H1 (cell line): ENCODE results near the gene RGL1. TPM values are rescaled to one million over a fixed set of nuclear protein-coding genes. Genes with fewer than 3 reads are reported as not detected.

ENCODE experiments used
- CTCF ChIA-PET: fragments of 300-600 bp; sonication (Branson Sonifier 250); formaldehyde crosslinking; loops from one replicate; lab custom pipeline; 2021; ENCODE audit not compliant: partially characterized antibody; lab: Charles Lee
- POLR2A ChIA-PET: fragments of 300-600 bp; sonication (Branson Sonifier 250); formaldehyde crosslinking; loops from one replicate; lab custom pipeline; 2021; ENCODE audit warnings: inconsistent platforms; ENCODE audit not compliant: partially characterized antibody; lab: Charles Lee
- DNase-seq, 2 experiments: peaks; one replicate each; pipeline versions ENCODE4 v3.0.0 to v3.0.0-alpha.2; 2010 to 2022; ENCODE audit warnings: low spot score in 2 of 2, low read depth in 1 of 2, mixed read lengths in 1 of 2
- FAIRE-seq: peaks from 2 replicates; lab custom pipeline; 2011; peaks lifted over from hg19 to GRCh38; lab: Jason Lieb, UNC
- H2AFZ ChIP-seq: 2 replicates; pipeline ENCODE4 v1.8.1; 2012; ENCODE audit warnings: low read length, inconsistent platforms
- H2AK5ac ChIP-seq: 2 replicates; pipeline ENCODE4 v1.6.1; 2013; ENCODE audit warnings: low read depth, low read length
- H2BK120ac ChIP-seq: replicated peaks from 2 replicates; pipeline ENCODE3; 2013; ENCODE audit warnings: low read depth, low read length, inconsistent platforms
- H2BK12ac ChIP-seq: 2 replicates; pipeline ENCODE4 v1.6.1; 2013; ENCODE audit warnings: low read depth, low read length
- H2BK15ac ChIP-seq: 2 replicates; pipeline ENCODE4 v1.6.1; 2013; ENCODE audit warnings: low read length
- H2BK20ac ChIP-seq: 2 replicates; pipeline ENCODE4 v1.6.1; 2013; ENCODE audit warnings: low read length
- H2BK5ac ChIP-seq: 2 replicates; pipeline ENCODE4 v1.6.1; 2013; ENCODE audit warnings: low read depth, low read length
- H3K14ac ChIP-seq: 2 replicates; pipeline ENCODE4 v1.6.1; 2013; ENCODE audit warnings: inconsistent platforms; ENCODE audit not compliant: insufficient read length
- H3K18ac ChIP-seq: 2 replicates; pipeline ENCODE4 v1.6.1; 2013; ENCODE audit warnings: low read length; ENCODE audit errors: extremely low read depth
- H3K23ac ChIP-seq: 2 replicates; pipeline ENCODE4 v1.6.1; 2013; ENCODE audit warnings: inconsistent platforms; ENCODE audit not compliant: insufficient read length
- H3K23me2 ChIP-seq: 2 replicates; pipeline ENCODE4 v1.6.1; 2013; ENCODE audit warnings: low read depth, low read length
- H3K27ac ChIP-seq: 2 replicates; pipeline ENCODE4 v1.6.1; 2011; ENCODE audit warnings: low read depth, low read length, inconsistent platforms
- H3K27me3 ChIP-seq, 4 experiments: replicated peaks in 1 of 4; 1 replicate in 1 of 4; 2 replicates in 3 of 4; pipeline versions ENCODE4 v1.6.1 to v1.8.1; 2011 to 2013; ENCODE audit warnings: low read length in 3 of 4, mild to moderate bottlenecking in 3 of 4, inconsistent platforms in 2 of 4, mixed read lengths in 2 of 4, moderate library complexity in 1 of 4; ENCODE audit not compliant: control insufficient read depth in 3 of 4, insufficient read depth in 3 of 4; ENCODE audit errors: extremely low read depth in 1 of 4
- H3K36me3 ChIP-seq, 4 experiments: 2 replicates each; pipeline versions ENCODE4 v1.6.1 to v1.8.1; 2011 to 2013; ENCODE audit warnings: mild to moderate bottlenecking in 4 of 4, low read length in 3 of 4, moderate library complexity in 2 of 4, control low read depth in 1 of 4, inconsistent platforms in 1 of 4; ENCODE audit not compliant: insufficient read depth in 4 of 4, control insufficient read depth in 2 of 4
- H3K4ac ChIP-seq: replicated peaks from 2 replicates; pipeline ENCODE3; 2013; ENCODE audit warnings: low read length, low read depth, mixed read lengths, inconsistent platforms; ENCODE audit not compliant: insufficient read length
- H3K4me1 ChIP-seq, 4 experiments: replicated peaks in 1 of 4; 1 replicate in 1 of 4; 2 replicates in 3 of 4; pipeline versions ENCODE4 v1.6.1 to v1.8.1; 2011 to 2013; ENCODE audit warnings: low read length in 3 of 4, inconsistent platforms in 2 of 4, mixed read lengths in 1 of 4; ENCODE audit not compliant: insufficient read depth in 4 of 4, control insufficient read depth in 3 of 4
- H3K4me2 ChIP-seq, 2 experiments: 2 replicates each; pipeline versions ENCODE4 v1.6.1 to v1.8.1; 2011 to 2013; ENCODE audit warnings: low read depth in 2 of 2, low read length in 2 of 2, control low read depth in 1 of 2, inconsistent platforms in 1 of 2, mild to moderate bottlenecking in 1 of 2; ENCODE audit not compliant: insufficient read depth in 1 of 2
- H3K4me3 ChIP-seq, 4 experiments: fragments of 200-600, 300-600 bp in 1 of 4; sonication (generic), shearing (Covaris generic), sonication (Bioruptor Twin) in 1 of 4; 2 replicates each; pipeline versions ENCODE4 v1.5.1 to v1.8.1; 2011 to 2016; ENCODE audit warnings: low read length in 4 of 4, low read depth in 3 of 4, control low read depth in 2 of 4, inconsistent platforms in 2 of 4, mild to moderate bottlenecking in 2 of 4, mixed read lengths in 1 of 4, moderate library complexity in 1 of 4; ENCODE audit not compliant: insufficient read depth in 2 of 4; ENCODE audit errors: extremely low read depth in 1 of 4
- H3K56ac ChIP-seq: replicated peaks from 2 replicates; pipeline ENCODE3; 2013; ENCODE audit warnings: low read depth, mild to moderate bottlenecking, mixed read lengths, low read length, inconsistent platforms; ENCODE audit not compliant: insufficient read length
- H3K79me1 ChIP-seq: 2 replicates; pipeline ENCODE4 v1.6.1; 2013; ENCODE audit warnings: low read depth, low read length, control low read depth
- H3K79me2 ChIP-seq, 2 experiments: 2 replicates each; pipeline versions ENCODE4 v1.6.1 to v1.8.1; 2012 to 2013; ENCODE audit warnings: low read length in 2 of 2, mild to moderate bottlenecking in 2 of 2, inconsistent platforms in 1 of 2; ENCODE audit not compliant: insufficient read depth in 2 of 2, control insufficient read depth in 1 of 2
- H3K9ac ChIP-seq, 4 experiments: replicated peaks in 1 of 4; 1 replicate in 1 of 4; 2 replicates in 3 of 4; pipeline versions ENCODE4 v1.6.1 to v1.8.1; 2011 to 2013; ENCODE audit warnings: low read depth in 3 of 4, low read length in 3 of 4, control low read depth in 2 of 4, mild to moderate bottlenecking in 2 of 4, moderate library complexity in 2 of 4, inconsistent platforms in 1 of 4; ENCODE audit errors: extremely low read depth in 1 of 4
- H3K9me3 ChIP-seq, 2 experiments: 2 replicates each; pipeline versions ENCODE4 v1.6.1 to v1.8.1; 2012 to 2013; ENCODE audit warnings: mild to moderate bottlenecking in 2 of 2, moderate library complexity in 2 of 2, control low read depth in 1 of 2, inconsistent platforms in 1 of 2, low read depth in 1 of 2, low read length in 1 of 2, mixed read lengths in 1 of 2; ENCODE audit not compliant: insufficient read depth in 2 of 2
- H4K20me1 ChIP-seq, 2 experiments: replicated peaks in 1 of 2; 2 replicates each; pipeline versions ENCODE3 to v1.8.1; 2011 to 2013; ENCODE audit warnings: inconsistent platforms in 2 of 2, low read length in 2 of 2, mild to moderate bottlenecking in 1 of 2; ENCODE audit not compliant: insufficient read depth in 2 of 2, control insufficient read depth in 1 of 2
- H4K5ac ChIP-seq: 2 replicates; pipeline ENCODE4 v1.6.1; 2013; ENCODE audit warnings: low read length, low read depth, mixed read lengths, inconsistent platforms; ENCODE audit not compliant: insufficient read length
- H4K8ac ChIP-seq: 2 replicates; pipeline ENCODE4 v1.8.0; 2013; ENCODE audit warnings: mild to moderate bottlenecking, moderate library complexity, low read length, inconsistent platforms; ENCODE audit not compliant: insufficient read depth; ENCODE audit errors: extremely low read depth
- H4K91ac ChIP-seq: replicated peaks from 2 replicates; pipeline ENCODE3; 2013; ENCODE audit warnings: low read length, mixed read lengths, inconsistent platforms; ENCODE audit not compliant: insufficient read length
- BCL11A ChIP-seq, 2 experiments: IDR thresholded peaks; one replicate each; pipeline ENCODE4 v1.6.1; 2011; ENCODE audit warnings: low read depth in 2 of 2, low read length in 2 of 2, mild to moderate bottlenecking in 2 of 2
- EZH2 ChIP-seq: fragments of 200-600 bp; sonication (generic); IDR thresholded peaks from 2 replicates; pipeline ENCODE4 v1.7.1; 2012; ENCODE audit warnings: low read depth, mild to moderate bottlenecking, moderate library complexity, low read length, inconsistent platforms; ENCODE audit not compliant: severe bottlenecking
- MAX ChIP-seq: IDR thresholded peaks from 2 replicates; pipeline ENCODE4 v1.6.1; 2012; ENCODE audit warnings: inconsistent platforms
- RXRA ChIP-seq: IDR thresholded peaks from 2 replicates; pipeline ENCODE4 v1.6.1; 2011; ENCODE audit warnings: low read depth, mild to moderate bottlenecking, low read length, moderate library complexity; ENCODE audit not compliant: insufficient read depth
- TCF12 ChIP-seq: IDR thresholded peaks from 2 replicates; pipeline ENCODE4 v1.6.1; 2011; ENCODE audit warnings: low read depth, mild to moderate bottlenecking, low read length
- WGBS, 2 experiments: shearing (Covaris generic) in 1 of 2; methylation state at CpG; one replicate each; pipeline versions ENCODE4 v1.1.6 to v1.1.7; 2013 to 2015; ENCODE audit warnings: low lambda C conversion rate in 2 of 2, mixed read lengths in 2 of 2, inconsistent platforms in 1 of 2, low coverage in 1 of 2, missing lambda C conversion rate in 1 of 2; ENCODE audit not compliant: insufficient replicate concordance in 2 of 2, insufficient coverage in 1 of 2, insufficient read length in 1 of 2; ENCODE audit errors: extremely low coverage in 1 of 2, missing lambda C conversion rate in 1 of 2; 5-methylcytosine and 5-hydroxymethylcytosine counted together
- polyA plus RNA-seq, 7 experiments: library from polyadenylated mRNA; depleted of rRNA in 3 of 7; stranded (reverse) in 5 of 7; unstranded in 2 of 7; fragments of >200 nt in 5 of 7; fragments of 200-250 nt in 2 of 7; gene quantifications; 1 replicate in 5 of 7; 2 replicates in 1 of 7; 4 replicates in 1 of 7; pipeline versions ENCODE4 v1.2.1 to v1.2.3, GENCODE V29; 2011 to 2013; ENCODE audit warnings: missing spikeins in 2 of 7, mixed read lengths in 2 of 7
- total RNA-seq: library from RNA; stranded (reverse); fragmentation: NEBNext Ultra II Directional; extraction: Animal tissue kit (Norgen Biotek cat#: 25700); gene quantifications from 2 replicates; pipeline ENCODE4 v1.2.1, GENCODE V29; 2021
- TF ChIP-seq, protein P1 (sequence below), 3 experiments: IDR thresholded peaks; 1 replicate in 2 of 3; 2 replicates in 1 of 3; pipeline versions ENCODE4 v1.5.1 to v1.6.1; 2011; ENCODE audit warnings: low read length in 3 of 3, mild to moderate bottlenecking in 3 of 3, inconsistent platforms in 2 of 3, low read depth in 1 of 3, moderate library complexity in 1 of 3; ENCODE audit not compliant: insufficient read depth in 1 of 3; ENCODE audit errors: control extremely low read depth in 1 of 3

RGL1 gene
- total and polyA plus RNA-seq, 2 of the 8 experiments (the other 6 are each of a cell fraction or from before 2014, with no cell fraction given), result 0.98 to 2.4 TPM

DNA sequence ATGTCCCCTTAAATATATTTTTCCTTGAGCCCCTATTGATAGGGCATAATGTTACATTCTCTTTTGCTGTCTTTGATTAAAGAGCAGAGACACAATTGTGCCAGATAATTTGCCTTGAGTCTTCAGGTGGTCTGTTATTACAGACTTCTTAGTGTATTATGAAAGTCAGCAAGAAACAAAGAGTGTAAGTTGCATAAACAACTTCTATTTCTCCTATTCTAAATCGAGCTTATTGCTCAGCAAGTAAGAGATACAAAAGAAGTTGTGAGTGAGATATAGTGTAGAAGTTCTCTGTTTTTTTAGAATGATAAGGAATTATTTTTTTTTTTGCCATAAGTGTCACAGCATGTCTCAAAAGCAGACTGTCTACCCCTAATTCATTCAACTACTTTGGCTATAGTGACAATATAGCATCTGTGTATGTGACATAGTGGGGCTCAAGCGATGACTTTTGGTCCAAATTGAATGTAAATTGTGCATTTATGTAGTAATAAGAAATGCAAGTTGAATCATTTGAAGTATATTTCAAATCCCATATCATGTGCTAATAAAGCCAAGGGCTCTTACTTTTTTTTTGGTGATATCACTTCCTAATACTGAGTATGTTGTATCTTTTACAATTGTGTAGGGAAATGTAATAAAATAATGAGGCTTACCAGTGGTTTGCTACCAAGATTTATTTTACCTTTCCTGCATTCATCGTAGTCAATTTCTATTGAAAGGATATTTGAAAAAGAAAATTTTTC is 81.3 kb downstream of the RGL1 start:
- H2AFZ ChIP-seq, result no peak overlapping the region
- no peak overlapping the region for H3K56ac ChIP-seq
- FAIRE-seq (no peak), DNase-seq (no peak)
- no peak overlapping the region for H2AK5ac ChIP-seq
- ChIA-PET CTCF (interaction anchor here (0.9 to 2.7 kb wide), 6 partner anchors 30 to 201 kb away, joined by 3 to 11 read pairs (median 4); no protein-coding TSS in a partner anchor), POLR2A (interaction anchor here (0.6 kb wide), 1 partner anchor 19 kb away, joined by 3 read pairs; no protein-coding TSS in a partner anchor)
- no peak overlapping the region for H3K14ac ChIP-seq
- H4K5ac ChIP-seq, result no peak overlapping the region
- H3K23ac ChIP-seq, result no peak overlapping the region
- no peaks in the 10 kb centered on the region for H3K27me3 ChIP-seq
- 92% methylated on average over 3 of the region's 3 CpGs; no CpG with 5 or more reads in 1 of the 2 experiments for WGBS, 2 experiments
- no peaks in the 10 kb centered on the region for H3K36me3 ChIP-seq
- H4K20me1 ChIP-seq, result no peaks in the 10 kb centered on the region
- H3K79me2 ChIP-seq, result no peaks in the 10 kb centered on the region
- H3K9me3 ChIP-seq, result no peaks in the 10 kb centered on the region
- H3K4me3 ChIP-seq, result no peak overlapping the region
- H4K8ac ChIP-seq, result no peak overlapping the region
- H3K4ac ChIP-seq, result no peak overlapping the region
- no peaks in the 10 kb centered on the region for H3K23me2 ChIP-seq
- H3K9ac ChIP-seq, result no peak overlapping the region
- no peak overlapping the region for H2BK12ac ChIP-seq
- no peak overlapping the region for H3K4me2 ChIP-seq
- H2BK120ac ChIP-seq, result no peak overlapping the region
- no peaks in the 10 kb centered on the region for H3K79me1 ChIP-seq
- no peak overlapping the region for H3K18ac ChIP-seq
- H2BK15ac ChIP-seq, result no peak overlapping the region
- H2BK20ac ChIP-seq, result no peak overlapping the region
- no peak overlapping the region for H3K27ac ChIP-seq
- H2BK5ac ChIP-seq, result no peak overlapping the region
- H3K4me1 ChIP-seq, result peaks cover 2 to 5% (median 2%) of the 10 kb centered on the region in 4 experiments; a peak in 5 of 7 replicates
- H4K91ac ChIP-seq, result no peak overlapping the region
- no peak for TF ChIP-seq RXRA
- TF ChIP-seq TCF12, result no peak
- TF ChIP-seq BCL11A (IDR thresholded peaks at IDR 0.05; ENCODE audit: low read depth in 2 of 2, low read length in 2 of 2), result no peak
- TF ChIP-seq EZH2, result no peak
- TF ChIP-seq, protein P1, sequence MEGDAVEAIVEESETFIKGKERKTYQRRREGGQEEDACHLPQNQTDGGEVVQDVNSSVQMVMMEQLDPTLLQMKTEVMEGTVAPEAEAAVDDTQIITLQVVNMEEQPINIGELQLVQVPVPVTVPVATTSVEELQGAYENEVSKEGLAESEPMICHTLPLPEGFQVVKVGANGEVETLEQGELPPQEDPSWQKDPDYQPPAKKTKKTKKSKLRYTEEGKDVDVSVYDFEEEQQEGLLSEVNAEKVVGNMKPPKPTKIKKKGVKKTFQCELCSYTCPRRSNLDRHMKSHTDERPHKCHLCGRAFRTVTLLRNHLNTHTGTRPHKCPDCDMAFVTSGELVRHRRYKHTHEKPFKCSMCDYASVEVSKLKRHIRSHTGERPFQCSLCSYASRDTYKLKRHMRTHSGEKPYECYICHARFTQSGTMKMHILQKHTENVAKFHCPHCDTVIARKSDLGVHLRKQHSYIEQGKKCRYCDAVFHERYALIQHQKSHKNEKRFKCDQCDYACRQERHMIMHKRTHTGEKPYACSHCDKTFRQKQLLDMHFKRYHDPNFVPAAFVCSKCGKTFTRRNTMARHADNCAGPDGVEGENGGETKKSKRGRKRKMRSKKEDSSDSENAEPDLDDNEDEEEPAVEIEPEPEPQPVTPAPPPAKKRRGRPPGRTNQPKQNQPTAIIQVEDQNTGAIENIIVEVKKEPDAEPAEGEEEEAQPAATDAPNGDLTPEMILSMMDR (IDR thresholded peaks at IDR 0.05; ENCODE audit: control extremely low read depth in 1 of 3, insufficient read depth in 1 of 3, low read depth in 1 of 3, low read length in 3 of 3), result no peak
- TF ChIP-seq MAX, result no peak
